Prostate gland (tissue), 2 donors: Measurements from ENCODE around the gene SNURF. TPM values are rescaled to one million over a fixed set of nuclear protein-coding genes. Genes with fewer than 3 reads are reported as not detected.
"Not testable (repeated sequence)": the region's sequence is repeated elsewhere in the genome, so short reads cannot be mapped to it uniquely, and the experiment has no call there.

Experiments used
- DNase-seq: peaks from one replicate; pipeline ENCODE4 v3.0.0-alpha.2; 2019; ENCODE audit warnings: low spot score
- H3K27ac ChIP-seq, 2 donors: fragments of 200-600 bp; sonication (generic); 2 replicates each; pipeline ENCODE4 v1.5.1; 2017 to 2019
- H3K27me3 ChIP-seq: fragments of 200-600 bp; sonication (generic); replicated peaks from 2 replicates; pipeline ENCODE4 v1.5.1; 2019; ENCODE audit not compliant: insufficient read depth
- H3K36me3 ChIP-seq, 2 donors: fragments of 200-600 bp; sonication (generic); 1 replicate in 1 of 2; 2 replicates in 1 of 2; pipeline versions ENCODE4 v1.5.1 to v1.8.1; 2017 to 2019
- H3K4me1 ChIP-seq: fragments of 200-600 bp; sonication (generic); replicated peaks from 2 replicates; pipeline ENCODE4 v1.5.1; 2019
- H3K4me3 ChIP-seq, 2 donors: fragments of 200-600 bp; sonication (generic); 2 replicates each; pipeline ENCODE4 v1.5.1; 2017 to 2019
- H3K9me3 ChIP-seq: fragments of 200-600 bp; sonication (generic); 2 replicates; pipeline ENCODE4 v1.5.1; 2017
- POLR2A ChIP-seq: fragments of 450-650 bp; IDR thresholded peaks from one replicate; pipeline ENCODE4 v1.6.1; 2016; ENCODE audit warnings: antibody characterized with exemption, mild to moderate bottlenecking
- POLR2AphosphoS5 ChIP-seq: sonication (generic); formaldehyde crosslinking; IDR thresholded peaks from one replicate; pipeline ENCODE4 v1.6.1; 2017; ENCODE audit warnings: antibody characterized with exemption
- WGBS: methylation state at CpG from one replicate; pipeline ENCODE4 v1.1.5; 2018; 5-methylcytosine and 5-hydroxymethylcytosine counted together
- intact Hi-C: fragments of 100-400 bp; cut with DNase I; formaldehyde crosslinking; loops from one replicate; pipeline ENCODE4 v1.14.2; 2022
- total RNA-seq, 2 donors: library from RNA; depleted of rRNA; stranded (reverse); fragments of >200 nt; gene quantifications; one replicate each; pipeline ENCODE4 v1.1.0, GENCODE V29; 2016
- TF ChIP-seq, protein P1 (sequence below), 4 experiments: fragments of 200-600 bp in 2 of 4; fragments of 450-650 bp in 2 of 4; sonication (generic) in 2 of 4; IDR thresholded peaks; 1 replicate in 3 of 4; 2 replicates in 1 of 4; pipeline ENCODE4 v1.5.1; 2016 to 2019; ENCODE audit warnings: antibody characterized with exemption in 4 of 4, mild to moderate bottlenecking in 2 of 4, moderate library complexity in 2 of 4

The SNURF gene
- total RNA-seq, 2 donors from 2014 or later: 6.9 to 9.6 TPM

GRCh38 chr15:24924153-24924552 lies 30.6 kb upstream of the SNURF start:
- no peak for DNase-seq
- TF ChIP-seq POLR2AphosphoS5 (no peak), POLR2A (no peak)
- TF ChIP-seq, protein P1, sequence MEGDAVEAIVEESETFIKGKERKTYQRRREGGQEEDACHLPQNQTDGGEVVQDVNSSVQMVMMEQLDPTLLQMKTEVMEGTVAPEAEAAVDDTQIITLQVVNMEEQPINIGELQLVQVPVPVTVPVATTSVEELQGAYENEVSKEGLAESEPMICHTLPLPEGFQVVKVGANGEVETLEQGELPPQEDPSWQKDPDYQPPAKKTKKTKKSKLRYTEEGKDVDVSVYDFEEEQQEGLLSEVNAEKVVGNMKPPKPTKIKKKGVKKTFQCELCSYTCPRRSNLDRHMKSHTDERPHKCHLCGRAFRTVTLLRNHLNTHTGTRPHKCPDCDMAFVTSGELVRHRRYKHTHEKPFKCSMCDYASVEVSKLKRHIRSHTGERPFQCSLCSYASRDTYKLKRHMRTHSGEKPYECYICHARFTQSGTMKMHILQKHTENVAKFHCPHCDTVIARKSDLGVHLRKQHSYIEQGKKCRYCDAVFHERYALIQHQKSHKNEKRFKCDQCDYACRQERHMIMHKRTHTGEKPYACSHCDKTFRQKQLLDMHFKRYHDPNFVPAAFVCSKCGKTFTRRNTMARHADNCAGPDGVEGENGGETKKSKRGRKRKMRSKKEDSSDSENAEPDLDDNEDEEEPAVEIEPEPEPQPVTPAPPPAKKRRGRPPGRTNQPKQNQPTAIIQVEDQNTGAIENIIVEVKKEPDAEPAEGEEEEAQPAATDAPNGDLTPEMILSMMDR (IDR thresholded peaks at IDR 0.05): no peak
- H3K9me3 ChIP-seq: no peaks in the 10 kb centered on the region
- H3K36me3 ChIP-seq: no peaks in the 10 kb centered on the region
- H3K4me3 ChIP-seq: no peak overlapping the region
- WGBS: 81% methylated on average over 3 of the region's 3 CpGs
- no peaks in the 10 kb centered on the region for H3K4me1 ChIP-seq
- no peak overlapping the region for H3K27ac ChIP-seq
- H3K27me3 ChIP-seq: no peaks in the 10 kb centered on the region
- intact Hi-C loops: no loop called here

DNA sequence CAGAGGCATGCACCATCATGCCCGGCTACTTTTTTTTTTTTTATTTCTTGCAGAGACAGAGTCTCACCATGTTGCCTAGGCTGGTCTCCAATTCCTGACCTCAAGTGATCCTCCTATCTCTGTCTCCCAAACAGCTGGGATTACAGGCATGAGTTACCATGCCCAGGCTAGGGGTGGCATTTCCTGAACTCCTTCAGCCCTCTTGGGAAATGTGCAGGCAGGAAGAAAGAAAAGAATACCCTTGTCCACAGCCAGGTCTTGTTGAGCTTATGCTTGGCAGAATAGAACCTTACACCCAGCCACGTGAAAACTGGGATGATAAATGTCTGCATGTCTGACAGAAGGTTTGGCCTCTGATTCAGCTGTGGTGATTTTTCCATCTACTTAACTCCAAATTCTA lies 30.2 kb upstream of the SNURF start:
- Histone ChIP-seq H3K9me3 (no peaks in the 10 kb centered on the region), H3K4me3 (no peak overlapping the region), H3K4me1 (no peaks in the 10 kb centered on the region), H3K27ac (no peak overlapping the region), H3K27me3 (no peaks in the 10 kb centered on the region), H3K36me3 (no peaks in the 10 kb centered on the region)
- intact Hi-C loops: no loop called here
- DNase-seq: no peak
- peak; percentile 5 for TF ChIP-seq POLR2AphosphoS5
- TF ChIP-seq, protein P1 (IDR thresholded peaks at IDR 0.05): no peak
- 60% methylated on average over 2 of the region's 2 CpGs for WGBS

DNA sequence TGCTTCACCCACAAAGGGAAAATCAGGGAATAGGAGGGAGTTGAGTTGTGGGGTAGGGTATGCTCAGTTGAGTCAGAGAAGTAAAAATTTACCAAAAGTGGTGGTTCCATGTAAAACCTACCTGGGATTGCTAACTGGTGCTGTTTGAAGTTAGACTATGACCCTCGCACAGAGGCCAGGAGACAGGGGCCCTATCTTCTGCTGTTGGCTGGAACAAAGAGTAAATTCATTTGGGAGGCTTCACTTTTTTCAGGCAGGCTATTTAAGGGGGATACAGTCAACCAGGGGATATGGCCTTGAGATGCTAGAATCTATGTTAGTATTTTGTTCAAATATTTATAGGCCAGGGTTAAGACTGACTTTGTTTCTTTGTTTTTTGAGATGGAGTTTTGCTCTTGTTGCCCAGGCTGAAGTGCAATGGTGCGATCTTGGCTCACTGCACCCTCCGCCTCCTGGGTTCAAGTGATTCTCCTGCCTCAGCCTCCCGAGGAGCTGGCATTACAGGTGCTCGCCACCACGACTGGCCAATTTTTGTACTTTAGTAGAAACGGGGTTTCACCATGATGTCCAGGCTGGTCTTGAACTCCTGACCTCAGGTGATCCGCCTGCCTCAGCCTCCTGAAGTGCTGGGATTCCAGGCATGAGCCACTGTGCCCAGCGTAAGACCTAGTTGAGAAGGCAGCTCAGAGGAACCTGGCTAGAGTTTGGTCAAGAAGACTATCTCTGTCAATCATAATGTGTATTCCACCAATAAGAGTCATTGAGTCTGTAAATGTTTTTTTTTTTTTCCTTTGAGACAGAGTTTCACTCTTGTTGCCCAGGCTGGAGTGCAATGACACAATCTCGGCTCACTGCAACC lies 22.7 kb upstream of the SNURF start:
- H3K27ac ChIP-seq, DNase-seq, H3K27me3 ChIP-seq, H3K4me3 ChIP-seq, intact Hi-C loops, H3K9me3 ChIP-seq, H3K4me1 ChIP-seq, H3K36me3 ChIP-seq: not testable (repeated sequence)
- 91% methylated on average over 10 of the region's 10 CpGs for WGBS

GRCh38 chr15:24933716-24934115 lies 21.1 kb upstream of the SNURF start:
- no peak overlapping the region for H3K27ac ChIP-seq
- H3K4me3 ChIP-seq: no peak overlapping the region
- intact Hi-C loops: no loop called here
- no peaks in the 10 kb centered on the region for H3K27me3 ChIP-seq
- no peak for DNase-seq
- H3K4me1 ChIP-seq: no peaks in the 10 kb centered on the region
- 93% methylated on average over 7 of the region's 7 CpGs for WGBS
- TF ChIP-seq POLR2AphosphoS5: no peak
- no peak for TF ChIP-seq POLR2A
- TF ChIP-seq, protein P1 (IDR thresholded peaks at IDR 0.05): no peak
- H3K36me3 ChIP-seq: no peaks in the 10 kb centered on the region
- H3K9me3 ChIP-seq: no peaks in the 10 kb centered on the region

GRCh38 chr15:24938224-24938623 lies 16.6 kb upstream of the SNURF start:
- DNase-seq, H3K4me1 ChIP-seq, H3K36me3 ChIP-seq, H3K27ac ChIP-seq, H3K9me3 ChIP-seq, H3K27me3 ChIP-seq, H3K4me3 ChIP-seq, intact Hi-C loops: not testable (repeated sequence)
- 80% methylated on average over 3 of the region's 3 CpGs for WGBS

DNA sequence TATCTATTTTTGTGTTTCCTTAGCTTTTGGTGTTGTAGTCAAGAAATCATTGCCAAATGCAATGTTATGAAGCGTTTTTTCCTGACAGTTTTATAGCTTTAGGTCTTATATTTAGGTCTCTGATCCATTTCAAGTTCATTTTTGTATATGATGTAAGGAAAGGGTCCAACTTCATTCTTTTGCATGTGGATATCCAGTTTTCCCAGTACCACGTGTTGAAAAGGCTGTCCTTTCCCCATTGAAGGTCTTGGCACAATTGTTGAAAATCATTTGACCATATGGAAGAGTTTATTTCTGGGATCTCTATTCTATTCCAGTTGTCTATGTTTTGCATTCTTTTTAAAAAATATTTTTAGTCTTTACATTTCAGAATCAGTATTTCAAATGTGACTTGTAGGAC lies 14.6 kb upstream of the SNURF start:
- WGBS: 48% methylated on average over 2 of the region's 2 CpGs
- Histone ChIP-seq H3K9me3 (no peaks in the 10 kb centered on the region), H3K27me3 (no peaks in the 10 kb centered on the region), H3K4me3 (no peak overlapping the region), H3K27ac (no peak overlapping the region), H3K36me3 (no peaks in the 10 kb centered on the region), H3K4me1 (no peaks in the 10 kb centered on the region)
- no peak for DNase-seq
- intact Hi-C loops: no loop called here
- TF ChIP-seq POLR2A (no peak), POLR2AphosphoS5 (no peak)
- TF ChIP-seq, protein P1 (IDR thresholded peaks at IDR 0.05): no peak
